KOPT-K1 (cell line): ENCODE results near the gene SUMF1.
"Not testable (repeated sequence)": the region's sequence is repeated elsewhere in the genome, so short reads cannot be mapped to it uniquely, and the experiment has no call there.

Experiments
- H3K27ac ChIP-seq: fragments of 200-600 bp; sonication (generic); 2 replicates; pipeline ENCODE4 v1.5.1; 2016; ENCODE audit warnings: antibody characterized with exemption, mild to moderate bottlenecking, low read depth, low read length; ENCODE audit not compliant: poor library complexity, severe bottlenecking
- H3K36me3 ChIP-seq: fragments of 200-600 bp; sonication (generic); 2 replicates; pipeline ENCODE4 v1.5.1; 2017; ENCODE audit warnings: antibody characterized with exemption, mild to moderate bottlenecking, low read length, moderate library complexity; ENCODE audit not compliant: insufficient read depth
- H3K9me3 ChIP-seq: fragments of 200-600 bp; sonication (generic); 2 replicates; pipeline ENCODE4 v1.5.1; 2017; ENCODE audit warnings: antibody characterized with exemption, low read length, mild to moderate bottlenecking; ENCODE audit not compliant: insufficient read depth, poor library complexity, severe bottlenecking

Gene SUMF1

GRCh38 chr3:4456780-4457179 lies 10.3 kb downstream of the SUMF1 start:
- H3K36me3 ChIP-seq, H3K27ac ChIP-seq, H3K9me3 ChIP-seq: not testable (repeated sequence)

- no peak overlapping the region for H3K27ac ChIP-seq
- no peaks in the 10 kb centered on the region for H3K9me3 ChIP-seq
- H3K36me3 ChIP-seq: peaks cover 5% of the 10 kb centered on the region; the same call in 1 of the 2 replicates
Observed at GRCh38 chr3:4454142-4454541, 12.9 kb downstream of the SUMF1 start.

GRCh38 chr3:4449043-4449805 lies 17.8 kb downstream of the SUMF1 start:
- peaks cover 17% of the 10 kb centered on the region; the same call in 1 of the 2 replicates for H3K36me3 ChIP-seq
- H3K27ac ChIP-seq: no peak overlapping the region
- H3K9me3 ChIP-seq: no peaks in the 10 kb centered on the region

GRCh38 chr3:4448187-4448586 lies 18.9 kb downstream of the SUMF1 start:
- Histone ChIP-seq H3K36me3 (peaks cover 20% of the 10 kb centered on the region; the same call in 1 of the 2 replicates), H3K27ac (no peak overlapping the region), H3K9me3 (no peaks in the 10 kb centered on the region)

GRCh38 chr3:4447295-4447999 lies 19.6 kb downstream of the SUMF1 start:
- Histone ChIP-seq H3K27ac (no peak overlapping the region), H3K9me3 (no peaks in the 10 kb centered on the region), H3K36me3 (peaks cover 20% of the 10 kb centered on the region; the same call in 1 of the 2 replicates)

- Histone ChIP-seq H3K36me3 (peaks cover 10% of the 10 kb centered on the region; the same call in 1 of the 2 replicates), H3K9me3 (no peaks in the 10 kb centered on the region), H3K27ac (no peak overlapping the region)
Observed at GRCh38 chr3:4440951-4441350, 26.1 kb downstream of the SUMF1 start.

GRCh38 chr3:4438296-4438695 lies 28.8 kb downstream of the SUMF1 start:
- Histone ChIP-seq H3K27ac (no peak overlapping the region), H3K9me3 (no peaks in the 10 kb centered on the region), H3K36me3 (peaks cover 7% of the 10 kb centered on the region)

- Histone ChIP-seq H3K9me3 (peaks cover 19% of the 10 kb centered on the region), H3K27ac (no peak overlapping the region), H3K36me3 (peaks cover 20% of the 10 kb centered on the region)
Observed at GRCh38 chr3:4432259-4432658, 34.8 kb downstream of the SUMF1 start.

GRCh38 chr3:4429648-4430350 lies 37.3 kb downstream of the SUMF1 start:
- no peak overlapping the region for H3K27ac ChIP-seq
- peaks cover 20% of the 10 kb centered on the region for H3K36me3 ChIP-seq
- peaks cover 19% of the 10 kb centered on the region for H3K9me3 ChIP-seq

GRCh38 chr3:4426782-4427344 lies 40.2 kb downstream of the SUMF1 start:
- H3K27ac ChIP-seq: no peak overlapping the region

GRCh38 chr3:4426261-4426781 lies 40.7 kb downstream of the SUMF1 start:
- Histone ChIP-seq H3K9me3 (peaks cover 8% of the 10 kb centered on the region), H3K27ac (no peak overlapping the region), H3K36me3 (peaks cover 2% of the 10 kb centered on the region; the same call in 1 of the 2 replicates)

More at GRCh38 chr3:4426782-4427344, 40.2 kb downstream of the SUMF1 start:
- Histone ChIP-seq H3K36me3 (peaks cover 8% of the 10 kb centered on the region; the same call in 1 of the 2 replicates), H3K9me3 (peaks cover 13% of the 10 kb centered on the region)

GRCh38 chr3:4425707-4426106 lies 41.4 kb downstream of the SUMF1 start:
- peaks cover 2% of the 10 kb centered on the region for H3K9me3 ChIP-seq
- H3K27ac ChIP-seq: no peak overlapping the region
- H3K36me3 ChIP-seq: no peaks in the 10 kb centered on the region

GRCh38 chr3:4425055-4425454 lies 42.0 kb downstream of the SUMF1 start:
- Histone ChIP-seq H3K36me3 (no peaks in the 10 kb centered on the region), H3K27ac (no peak overlapping the region), H3K9me3 (no peaks in the 10 kb centered on the region)

- no peaks in the 10 kb centered on the region for H3K9me3 ChIP-seq
- no peaks in the 10 kb centered on the region for H3K36me3 ChIP-seq
- no peak overlapping the region for H3K27ac ChIP-seq
Observed at GRCh38 chr3:4421121-4421520, 45.9 kb downstream of the SUMF1 start.

GRCh38 chr3:4419920-4420319 lies 47.1 kb downstream of the SUMF1 start:
- Histone ChIP-seq H3K27ac (no peak overlapping the region), H3K9me3 (no peaks in the 10 kb centered on the region), H3K36me3 (no peaks in the 10 kb centered on the region)
